NCI-H524 treated with DMSO at 0.1 percent for 48 hours (cell line): Measurements from ENCODE around the gene SMOC2.

ENCODE experiments used
- DNase-seq: peaks from one replicate; lab custom pipeline; 2025; lab: John Stamatoyannopoulos, UW

Gene SMOC2

DNA sequence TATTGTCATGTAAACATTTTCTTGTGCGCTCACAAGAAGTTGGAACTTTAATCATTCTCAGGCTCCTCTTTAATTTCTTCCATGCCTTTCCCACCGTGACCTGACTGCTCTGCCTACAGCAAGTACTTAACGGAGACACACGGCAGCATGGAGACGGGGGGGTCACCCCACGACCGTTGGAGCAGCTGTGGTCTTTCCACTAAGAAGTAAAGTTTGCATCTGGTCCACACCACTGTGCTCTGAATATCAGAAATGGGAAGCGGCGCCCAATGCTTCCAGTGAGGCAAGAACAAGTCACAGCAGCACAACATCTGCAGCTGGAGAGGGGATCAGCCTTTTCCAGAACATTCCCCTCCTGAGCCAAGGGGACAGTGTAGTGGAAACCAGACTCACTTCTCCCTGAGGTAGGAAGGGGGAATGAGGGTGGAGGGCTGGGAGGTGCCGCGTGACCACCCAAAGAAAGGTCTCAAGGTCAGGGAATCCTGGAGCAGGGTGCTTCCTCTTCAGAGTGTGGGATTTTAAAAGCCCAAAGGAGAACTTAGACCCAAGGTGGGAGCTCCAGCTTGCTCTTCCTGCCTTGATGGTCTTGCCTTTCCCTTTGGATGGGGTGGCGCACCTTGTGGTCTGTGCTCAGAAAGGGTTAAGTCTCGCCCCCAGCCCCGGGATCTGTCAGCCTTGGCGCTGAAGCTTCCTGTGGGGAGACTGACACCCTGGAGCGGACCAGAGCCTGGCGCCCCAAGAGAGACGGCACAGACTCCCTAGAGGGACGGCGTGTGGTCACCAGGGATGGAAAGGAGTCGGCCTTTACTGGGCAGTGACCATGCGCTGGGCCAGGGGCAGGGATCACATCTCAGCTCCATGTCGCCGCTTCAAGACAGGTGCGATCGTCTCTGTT is 25.6 kb upstream of the SMOC2 start:
- peak; percentile 10 for DNase-seq

DNA sequence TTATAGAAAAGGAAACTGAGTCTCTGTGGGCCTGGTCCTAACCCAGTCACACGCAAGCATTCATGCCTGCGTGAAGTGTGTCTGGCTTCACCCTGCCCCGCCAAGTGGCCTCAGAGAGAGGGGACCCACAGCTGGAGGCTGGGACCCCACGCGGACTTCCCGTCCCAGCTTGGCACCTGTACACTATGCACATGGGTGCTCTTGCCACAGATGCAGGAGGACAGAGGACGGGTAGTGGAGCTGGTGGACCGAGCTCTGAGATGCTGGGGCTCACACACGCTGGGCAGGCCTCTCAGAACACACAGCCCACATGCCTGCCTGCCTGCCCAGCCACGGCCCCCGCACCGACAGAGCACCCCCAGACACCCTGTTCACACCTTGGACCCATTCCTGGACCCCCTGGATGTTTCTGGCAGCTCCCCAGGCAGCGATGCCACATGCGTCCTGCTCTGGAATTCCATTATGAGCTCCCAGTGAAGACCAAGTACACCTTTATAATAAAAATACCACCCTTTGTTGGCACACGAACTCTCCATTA is 24.9 kb upstream of the SMOC2 start:
- DNase-seq = no peak

DNA sequence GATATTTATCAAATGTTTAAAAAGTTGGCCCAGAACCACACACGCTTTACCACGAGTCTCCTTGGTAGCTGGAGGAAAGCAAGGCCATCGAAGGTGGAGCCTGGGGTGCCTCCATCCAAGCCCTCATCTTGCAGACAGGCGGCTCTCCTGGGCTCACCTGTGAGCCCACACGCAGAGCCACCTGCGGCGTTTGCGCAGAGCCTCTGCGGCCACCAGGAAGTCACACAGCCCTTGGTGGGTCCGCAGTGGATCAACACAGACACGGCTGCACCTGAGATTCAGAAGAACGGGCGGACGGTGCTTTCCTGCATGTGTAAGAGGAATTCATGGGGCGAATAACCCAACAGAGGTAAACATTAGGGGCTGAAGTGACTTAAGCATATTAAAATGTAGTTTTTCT is 24.5 kb upstream of the SMOC2 start:
- DNase-seq = no peak

GRCh38 chr6:168417191-168417590 is 23.8 kb upstream of the SMOC2 start:
- DNase-seq = no peak

GRCh38 chr6:168417679-168418557 is 23.1 kb upstream of the SMOC2 start:
- no peak for DNase-seq

DNA sequence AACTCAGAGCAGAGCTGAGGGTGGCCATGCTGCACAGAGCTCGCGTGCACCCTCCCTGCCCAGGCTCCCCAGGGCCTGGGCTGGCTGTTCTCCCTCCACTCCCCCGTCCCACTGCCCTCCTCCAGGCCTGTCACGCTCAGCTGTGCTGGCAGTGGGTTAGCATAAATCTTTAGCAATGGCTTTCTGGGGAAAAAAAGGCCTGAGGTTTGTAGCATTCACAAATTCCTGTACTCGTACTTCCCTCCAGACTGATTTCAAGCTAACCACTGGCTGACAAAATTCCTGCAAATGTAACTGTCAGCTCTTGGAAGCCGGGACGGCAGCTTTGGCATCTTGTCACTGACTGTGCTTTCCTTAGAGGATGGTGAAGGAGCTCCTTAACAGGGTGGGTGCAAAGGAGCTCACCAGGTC is 22.3 kb upstream of the SMOC2 start:
- no peak for DNase-seq

GRCh38 chr6:168419569-168419968 is 21.4 kb upstream of the SMOC2 start:
- DNase-seq = no peak

GRCh38 chr6:168420084-168420483 is 20.9 kb upstream of the SMOC2 start:
- no peak for DNase-seq

- no peak for DNase-seq
Observed at GRCh38 chr6:168420706-168421105, 20.3 kb upstream of the SMOC2 start.

DNA sequence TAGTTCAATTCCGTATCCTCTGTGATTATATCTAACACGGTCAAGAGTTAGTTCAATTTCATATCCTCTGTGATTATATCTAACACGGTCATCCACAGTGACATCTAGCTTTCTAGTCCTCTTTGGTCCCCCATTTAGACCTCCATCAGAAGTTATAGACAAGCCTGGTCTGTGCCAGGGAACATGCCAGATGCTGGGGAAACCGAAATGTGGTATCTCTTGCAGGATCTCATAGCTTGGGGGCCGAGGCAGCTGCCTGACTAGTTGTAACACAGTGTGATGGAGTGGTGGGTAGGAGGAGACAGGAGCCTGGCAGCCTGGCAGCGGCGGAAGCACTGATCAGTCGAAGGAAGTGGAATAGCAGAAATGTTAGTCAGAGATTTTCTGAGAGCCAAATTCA is 13.8 kb upstream of the SMOC2 start:
- no peak for DNase-seq

DNA sequence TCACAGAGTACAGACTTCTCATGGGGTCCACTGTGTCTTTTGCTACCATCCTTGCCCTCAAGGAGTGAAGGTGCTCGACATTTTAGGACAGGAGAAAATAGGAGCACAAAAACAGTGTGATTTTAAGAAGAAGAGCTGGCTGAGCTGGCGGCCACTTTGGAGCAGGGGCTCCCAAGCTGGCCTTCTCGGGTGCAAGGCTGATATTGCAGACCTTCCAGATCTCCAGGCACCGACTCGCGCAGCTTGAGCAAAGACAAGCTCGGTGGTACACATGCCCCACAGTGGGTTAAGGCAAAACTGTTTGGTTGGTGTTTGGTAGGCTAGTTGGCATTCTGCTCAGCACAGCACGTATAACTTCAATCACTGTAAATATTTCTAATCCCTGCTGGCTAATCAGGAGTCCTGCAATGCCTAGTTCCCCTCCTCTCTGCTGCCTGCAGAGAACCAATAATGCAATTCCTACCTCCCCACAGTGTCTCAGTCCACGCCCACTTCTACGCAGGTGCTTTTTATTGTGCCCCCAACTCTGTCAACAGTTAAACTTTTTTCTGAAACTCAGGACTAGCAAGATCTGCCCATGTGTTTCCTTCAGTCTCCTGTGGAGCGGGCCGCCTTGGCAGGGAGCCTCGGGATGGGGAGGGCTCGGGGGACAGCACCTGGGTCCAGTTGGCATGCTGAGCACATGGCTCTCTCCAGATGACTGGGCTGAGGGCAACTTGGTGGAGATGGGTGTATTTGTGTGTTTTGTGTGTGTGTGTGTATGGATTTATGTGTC is 12.7 kb upstream of the SMOC2 start:
- DNase-seq = no peak

GRCh38 chr6:168428863-168429262 is 12.1 kb upstream of the SMOC2 start:
- DNase-seq = no peak

DNA sequence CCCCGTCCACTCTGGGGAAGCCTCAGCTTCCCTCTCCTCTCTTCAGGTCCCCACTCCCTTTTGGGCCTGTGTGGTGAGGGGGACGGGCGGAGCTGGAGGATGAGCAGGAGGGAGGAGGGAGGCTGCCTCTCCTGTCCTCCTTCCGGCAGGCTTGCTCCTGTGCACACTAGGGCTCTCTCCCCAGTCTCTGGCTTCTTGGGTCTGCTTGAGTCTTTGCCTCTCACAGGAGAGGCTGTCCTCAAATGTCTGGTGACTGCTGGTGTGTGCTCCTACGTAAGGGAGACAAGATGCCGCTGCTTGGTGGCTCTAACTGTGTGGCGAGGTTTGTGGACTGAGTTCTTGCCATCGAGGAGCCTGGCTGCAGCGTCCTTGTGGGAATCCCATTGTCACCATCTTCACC is 8.8 kb upstream of the SMOC2 start:
- no peak for DNase-seq

GRCh38 chr6:168433898-168434297 is 7.1 kb upstream of the SMOC2 start:
- no peak for DNase-seq

- DNase-seq = no peak
Observed at GRCh38 chr6:168434505-168434904, 6.5 kb upstream of the SMOC2 start.

GRCh38 chr6:168437751-168438150 is 3.2 kb upstream of the SMOC2 start:
- DNase-seq = no peak

DNA sequence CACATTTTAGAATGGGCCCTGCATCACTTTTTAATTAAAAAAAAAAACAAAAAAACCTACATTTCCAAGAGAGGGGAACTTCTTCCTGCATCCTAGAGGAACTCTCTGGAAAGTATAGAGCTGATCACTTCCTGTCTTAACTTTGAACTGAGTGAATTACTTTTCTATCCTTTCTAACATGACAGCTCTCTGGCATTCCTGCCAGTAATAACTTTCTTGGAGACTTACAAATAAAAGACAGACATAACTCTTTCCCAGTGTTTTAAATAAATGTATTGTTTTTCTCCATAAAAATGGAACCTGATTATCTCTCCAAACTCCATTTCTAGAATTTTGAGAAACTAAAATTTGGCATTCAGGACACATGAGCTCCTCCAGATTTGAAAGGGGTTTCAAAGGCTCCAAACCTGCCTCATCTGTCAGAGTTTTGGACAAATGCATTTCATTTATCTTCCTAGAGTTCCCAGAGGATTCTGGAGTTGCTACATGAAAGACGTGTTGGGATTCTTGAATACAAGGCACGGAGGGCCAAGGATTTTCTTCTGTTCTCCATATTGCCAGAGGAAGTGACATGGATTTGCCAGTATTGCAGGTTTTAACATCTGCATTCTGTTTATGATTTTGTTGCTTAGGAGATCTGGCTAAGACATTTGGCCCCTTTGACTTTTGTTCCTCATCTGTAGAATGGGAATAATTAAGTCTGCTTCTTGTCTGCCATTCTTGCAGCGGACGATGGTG is 2.0 kb upstream of the SMOC2 start:
- DNase-seq = no peak

GRCh38 chr6:168439794-168440450 is 1.1 kb upstream of the SMOC2 start:
- no peak for DNase-seq

GRCh38 chr6:168441434-168442391 is 729 bp downstream of the SMOC2 start:
- no peak for DNase-seq

DNA sequence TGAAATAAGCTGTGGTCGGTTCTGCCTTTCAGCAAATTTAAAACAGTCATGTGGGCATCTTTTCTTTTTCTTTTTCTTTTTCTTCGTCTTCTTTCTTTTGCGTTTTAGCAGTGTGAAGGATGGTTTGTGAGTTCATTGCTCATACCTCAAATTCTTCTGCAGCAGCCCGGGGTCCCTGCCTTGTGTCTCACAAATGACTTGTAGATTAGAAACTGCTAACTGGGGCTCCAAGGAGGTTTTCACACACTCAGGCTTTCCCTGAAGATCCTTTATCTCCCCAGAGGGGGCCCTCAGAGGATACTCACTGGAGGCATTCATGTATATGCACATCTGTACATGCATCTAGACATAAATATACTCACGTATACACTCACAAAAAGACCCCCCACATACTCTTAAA is 1.7 kb downstream of the SMOC2 start:
- DNase-seq = no peak
